ENCODE results near the gene CRKL.

CRKL gene

GRCh38 chr22:20881869-20882815 lies 35.1 kb upstream of the CRKL start:
- Histone ChIP-seq H2BK5ac (ENCODE audit: low read length) (no peak overlapping the region), H3K23ac (ENCODE audit: low read depth, low read length, poor library complexity) (no peak overlapping the region), H3K4me3 (ENCODE audit: low read length in 2 of 2) (no peak overlapping the region), H4K91ac (ENCODE audit: low read depth, low read length, poor library complexity) (no peak overlapping the region), H3K4me2 (ENCODE audit: insufficient read depth, low read length, poor library complexity, severe bottlenecking) (no peak overlapping the region), H3K4ac (ENCODE audit: low read length) (no peak overlapping the region), H4K8ac (ENCODE audit: low read depth, low read length) (no peak overlapping the region), H2AFZ (ENCODE audit: low read length) (no peak overlapping the region), H3K36me3 (replicated peaks in 1 of 2; ENCODE audit: control insufficient read depth in 2 of 2, insufficient read depth in 2 of 2, low read length in 2 of 2) (peaks cover 12 to 44% of the 10 kb centered on the region in 2 donors), H2BK15ac (ENCODE audit: low read length) (no peak overlapping the region), H3K14ac (ENCODE audit: low read length) (no peak overlapping the region), H3K9ac (ENCODE audit: low read depth, low read length, poor library complexity) (no peak overlapping the region), H3K27me3 (ENCODE audit: control insufficient read depth in 3 of 3, insufficient read depth in 3 of 3, low read depth in 1 of 3, low read length in 3 of 3) (no peaks in the 10 kb centered on the region), H3K18ac (ENCODE audit: low read length) (no peak overlapping the region), H3K9me3 (replicated peaks in 1 of 2; ENCODE audit: control insufficient read depth in 2 of 2, insufficient read depth in 1 of 2, low read depth in 1 of 2, low read length in 2 of 2) (no peaks in the 10 kb centered on the region), H3K4me1 (ENCODE audit: control insufficient read depth in 2 of 2, insufficient read depth in 1 of 2, low read depth in 1 of 2, low read length in 2 of 2) (peaks cover 0 to 3% of the 10 kb centered on the region in 2 donors), H2BK120ac (ENCODE audit: low read depth, low read length) (no peak overlapping the region), H2BK12ac (ENCODE audit: low read length) (no peak overlapping the region), H2AK5ac (ENCODE audit: low read depth, low read length) (no peak overlapping the region), H3K79me1 (ENCODE audit: low read depth, low read length) (no peaks in the 10 kb centered on the region), H3K27ac (replicated peaks; ENCODE audit: low read length) (no peak overlapping the region)
- DNase-seq (ENCODE audit: low spot score): no peak
- no CpG with 5 or more reads among the region's 9 CpGs for WGBS, 2 donors (ENCODE audit: extremely low coverage in 2 of 2, insufficient read length in 2 of 2, insufficient replicate concordance in 1 of 2)

GRCh38 chr22:20882855-20883254 lies 34.4 kb upstream of the CRKL start:
- H3K9ac ChIP-seq (ENCODE audit: low read depth, low read length, poor library complexity): no peak overlapping the region
- H3K4me2 ChIP-seq (ENCODE audit: insufficient read depth, low read length, poor library complexity, severe bottlenecking): no peak overlapping the region
- H3K79me1 ChIP-seq (ENCODE audit: low read depth, low read length): no peaks in the 10 kb centered on the region
- DNase-seq (ENCODE audit: low spot score): no peak
- H3K4me3 ChIP-seq (ENCODE audit: low read length in 2 of 2): no peak overlapping the region
- no peak overlapping the region for H3K14ac ChIP-seq (ENCODE audit: low read length)
- H4K8ac ChIP-seq (ENCODE audit: low read depth, low read length): no peak overlapping the region
- no peak overlapping the region for H3K4ac ChIP-seq (ENCODE audit: low read length)
- no peaks in the 10 kb centered on the region for H3K9me3 ChIP-seq (replicated peaks in 1 of 2; ENCODE audit: control insufficient read depth in 2 of 2, insufficient read depth in 1 of 2, low read depth in 1 of 2, low read length in 2 of 2)
- peaks cover 0 to 3% of the 10 kb centered on the region in 2 donors for H3K4me1 ChIP-seq (ENCODE audit: control insufficient read depth in 2 of 2, insufficient read depth in 1 of 2, low read depth in 1 of 2, low read length in 2 of 2)
- H3K27ac ChIP-seq (replicated peaks; ENCODE audit: low read length): no peak overlapping the region
- no peak overlapping the region for H3K23ac ChIP-seq (ENCODE audit: low read depth, low read length, poor library complexity)
- H3K18ac ChIP-seq (ENCODE audit: low read length): no peak overlapping the region
- no CpG with 5 or more reads among the region's 6 CpGs for WGBS, 2 donors (ENCODE audit: extremely low coverage in 2 of 2, insufficient read length in 2 of 2, insufficient replicate concordance in 1 of 2)
- no peaks in the 10 kb centered on the region for H3K27me3 ChIP-seq (ENCODE audit: control insufficient read depth in 3 of 3, insufficient read depth in 3 of 3, low read depth in 1 of 3, low read length in 3 of 3)
- H3K36me3 ChIP-seq (replicated peaks in 1 of 2; ENCODE audit: control insufficient read depth in 2 of 2, insufficient read depth in 2 of 2, low read length in 2 of 2): peaks cover 14 to 47% of the 10 kb centered on the region in 2 donors
- H2AFZ ChIP-seq (ENCODE audit: low read length): no peak overlapping the region
- H4K91ac ChIP-seq (ENCODE audit: low read depth, low read length, poor library complexity): no peak overlapping the region
- no peak overlapping the region for H2BK120ac ChIP-seq (ENCODE audit: low read depth, low read length)
- H2BK12ac ChIP-seq (ENCODE audit: low read length): no peak overlapping the region
- no peak overlapping the region for H2BK15ac ChIP-seq (ENCODE audit: low read length)
- H2BK5ac ChIP-seq (ENCODE audit: low read length): no peak overlapping the region
- no peak overlapping the region for H2AK5ac ChIP-seq (ENCODE audit: low read depth, low read length)

- H3K27me3 ChIP-seq (ENCODE audit: control insufficient read depth in 3 of 3, insufficient read depth in 3 of 3, low read depth in 1 of 3, low read length in 3 of 3): no peaks in the 10 kb centered on the region
- H3K36me3 ChIP-seq (replicated peaks in 1 of 2; ENCODE audit: control insufficient read depth in 2 of 2, insufficient read depth in 2 of 2, low read length in 2 of 2): peaks cover 22 to 61% of the 10 kb centered on the region in 2 donors
- no peak overlapping the region for H3K4me3 ChIP-seq (ENCODE audit: low read length in 2 of 2)
- no peak overlapping the region for H2BK15ac ChIP-seq (ENCODE audit: low read length)
- H3K27ac ChIP-seq (replicated peaks; ENCODE audit: low read length): no peak overlapping the region
- no peak overlapping the region for H2BK12ac ChIP-seq (ENCODE audit: low read length)
- no peak overlapping the region for H2AK5ac ChIP-seq (ENCODE audit: low read depth, low read length)
- no peak overlapping the region for H2AFZ ChIP-seq (ENCODE audit: low read length)
- H3K4me1 ChIP-seq (ENCODE audit: control insufficient read depth in 2 of 2, insufficient read depth in 1 of 2, low read depth in 1 of 2, low read length in 2 of 2): peaks cover 0 to 3% of the 10 kb centered on the region in 2 donors
- H3K23ac ChIP-seq (ENCODE audit: low read depth, low read length, poor library complexity): no peak overlapping the region
- no CpG with 5 or more reads among the region's 4 CpGs for WGBS, 2 donors (ENCODE audit: extremely low coverage in 2 of 2, insufficient read length in 2 of 2, insufficient replicate concordance in 1 of 2)
- H3K79me1 ChIP-seq (ENCODE audit: low read depth, low read length): no peaks in the 10 kb centered on the region
- H2BK5ac ChIP-seq (ENCODE audit: low read length): no peak overlapping the region
- no peak overlapping the region for H4K8ac ChIP-seq (ENCODE audit: low read depth, low read length)
- H3K14ac ChIP-seq (ENCODE audit: low read length): no peak overlapping the region
- no peak overlapping the region for H3K9ac ChIP-seq (ENCODE audit: low read depth, low read length, poor library complexity)
- no peak overlapping the region for H3K18ac ChIP-seq (ENCODE audit: low read length)
- H4K91ac ChIP-seq (ENCODE audit: low read depth, low read length, poor library complexity): no peak overlapping the region
- no peak overlapping the region for H2BK120ac ChIP-seq (ENCODE audit: low read depth, low read length)
- H3K9me3 ChIP-seq (replicated peaks in 1 of 2; ENCODE audit: control insufficient read depth in 2 of 2, insufficient read depth in 1 of 2, low read depth in 1 of 2, low read length in 2 of 2): no peaks in the 10 kb centered on the region
- no peak overlapping the region for H3K4ac ChIP-seq (ENCODE audit: low read length)
- no peak for DNase-seq (ENCODE audit: low spot score)
- H3K4me2 ChIP-seq (ENCODE audit: insufficient read depth, low read length, poor library complexity, severe bottlenecking): no peak overlapping the region
Measured at GRCh38 chr22:20884454-20884853, 32.8 kb upstream of the CRKL start.

- Histone ChIP-seq H3K27me3 (ENCODE audit: control insufficient read depth in 3 of 3, insufficient read depth in 3 of 3, low read depth in 1 of 3, low read length in 3 of 3) (no peaks in the 10 kb centered on the region), H3K79me1 (ENCODE audit: low read depth, low read length) (no peaks in the 10 kb centered on the region), H2BK12ac (ENCODE audit: low read length) (no peak overlapping the region), H2BK120ac (ENCODE audit: low read depth, low read length) (no peak overlapping the region), H3K18ac (ENCODE audit: low read length) (no peak overlapping the region), H3K23ac (ENCODE audit: low read depth, low read length, poor library complexity) (no peak overlapping the region), H3K36me3 (replicated peaks in 1 of 2; ENCODE audit: control insufficient read depth in 2 of 2, insufficient read depth in 2 of 2, low read length in 2 of 2) (peaks cover 22 to 68% of the 10 kb centered on the region in 2 donors), H3K9me3 (replicated peaks in 1 of 2; ENCODE audit: control insufficient read depth in 2 of 2, insufficient read depth in 1 of 2, low read depth in 1 of 2, low read length in 2 of 2) (no peaks in the 10 kb centered on the region), H3K4ac (ENCODE audit: low read length) (no peak overlapping the region), H3K4me3 (ENCODE audit: low read length in 2 of 2) (no peak overlapping the region), H2AFZ (ENCODE audit: low read length) (no peak overlapping the region), H2AK5ac (ENCODE audit: low read depth, low read length) (no peak overlapping the region), H3K14ac (ENCODE audit: low read length) (no peak overlapping the region), H2BK5ac (ENCODE audit: low read length) (no peak overlapping the region), H3K9ac (ENCODE audit: low read depth, low read length, poor library complexity) (no peak overlapping the region), H3K27ac (replicated peaks; ENCODE audit: low read length) (no peak overlapping the region), H3K4me1 (ENCODE audit: control insufficient read depth in 2 of 2, insufficient read depth in 1 of 2, low read depth in 1 of 2, low read length in 2 of 2) (peaks cover 0 to 3% of the 10 kb centered on the region in 2 donors), H2BK15ac (ENCODE audit: low read length) (no peak overlapping the region), H3K4me2 (ENCODE audit: insufficient read depth, low read length, poor library complexity, severe bottlenecking) (no peak overlapping the region), H4K8ac (ENCODE audit: low read depth, low read length) (no peak overlapping the region), H4K91ac (ENCODE audit: low read depth, low read length, poor library complexity) (no peak overlapping the region)
- DNase-seq (ENCODE audit: low spot score): no peak
- WGBS, 2 donors (ENCODE audit: extremely low coverage in 2 of 2, insufficient read length in 2 of 2, insufficient replicate concordance in 1 of 2): no CpG with 5 or more reads among the region's 8 CpGs
Measured at GRCh38 chr22:20885017-20885556, 32.1 kb upstream of the CRKL start.
